AG08395 (cell line): ENCODE data around the gene TRMT2A.

ENCODE experiments used
- DNase-seq: peaks from one replicate; pipeline ENCODE4 v3.0.0; 2012; ENCODE audit warnings: mixed read lengths, low spot score

Gene TRMT2A

DNA sequence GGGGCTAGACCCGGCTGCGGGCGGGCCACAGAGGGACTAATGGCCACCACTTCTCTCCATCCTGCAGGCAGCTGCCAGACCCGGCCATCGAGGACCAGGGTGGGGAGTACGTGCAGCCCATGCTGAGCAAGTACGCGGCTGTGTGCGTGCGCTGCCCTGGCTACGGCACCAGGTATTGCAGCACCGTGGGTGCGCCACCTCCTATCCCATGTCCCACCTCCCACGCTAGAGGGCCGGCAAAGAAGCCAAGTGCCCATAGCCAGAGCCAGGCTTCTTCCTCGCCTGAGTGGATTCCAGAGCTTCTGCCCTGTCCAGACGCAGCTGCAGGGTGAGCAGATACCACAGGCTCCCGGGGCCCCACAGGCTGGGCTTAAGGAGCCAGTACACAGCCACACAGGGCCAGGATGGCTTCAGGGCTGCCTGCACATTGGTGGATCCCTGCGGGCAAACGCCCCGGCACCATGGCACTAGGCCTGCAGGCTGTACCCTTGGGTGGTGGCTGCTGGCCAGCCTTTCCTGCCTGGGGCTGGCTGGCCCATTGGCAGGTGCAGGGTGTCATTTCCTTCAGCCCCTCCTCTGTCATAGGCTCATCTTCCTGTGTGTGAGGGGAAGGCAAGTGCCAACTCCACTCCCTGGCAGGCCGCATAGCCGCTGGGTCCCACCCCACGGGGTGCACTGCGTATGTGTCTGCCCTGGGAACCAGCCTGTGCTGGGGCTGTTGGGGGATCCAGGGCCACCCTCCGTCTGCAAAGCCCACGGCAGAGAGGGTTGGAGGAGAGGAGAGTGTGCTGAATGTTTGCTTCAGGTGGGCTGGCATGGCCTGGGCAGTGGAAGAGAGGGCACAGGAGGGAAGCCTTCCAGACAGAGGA, 53.5 kb downstream of the TRMT2A start:
- DNase-seq: no peak

DNA sequence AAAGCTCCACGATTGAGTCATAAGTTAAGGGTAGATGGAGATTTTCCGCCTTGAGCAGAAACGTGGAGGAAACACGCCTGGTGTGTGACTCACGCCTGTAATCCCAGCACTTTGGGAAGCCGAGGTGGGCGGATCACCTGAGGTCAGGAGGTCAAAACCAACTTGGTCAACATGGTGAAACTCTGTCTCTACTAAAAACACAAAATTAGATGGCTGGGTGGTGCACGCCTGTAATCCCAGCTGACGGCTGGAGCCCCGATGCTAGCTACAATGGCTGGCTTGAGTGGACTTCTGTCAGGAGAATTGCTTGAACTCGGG, 54.3 kb downstream of the TRMT2A start:
- DNase-seq: no peak

DNA sequence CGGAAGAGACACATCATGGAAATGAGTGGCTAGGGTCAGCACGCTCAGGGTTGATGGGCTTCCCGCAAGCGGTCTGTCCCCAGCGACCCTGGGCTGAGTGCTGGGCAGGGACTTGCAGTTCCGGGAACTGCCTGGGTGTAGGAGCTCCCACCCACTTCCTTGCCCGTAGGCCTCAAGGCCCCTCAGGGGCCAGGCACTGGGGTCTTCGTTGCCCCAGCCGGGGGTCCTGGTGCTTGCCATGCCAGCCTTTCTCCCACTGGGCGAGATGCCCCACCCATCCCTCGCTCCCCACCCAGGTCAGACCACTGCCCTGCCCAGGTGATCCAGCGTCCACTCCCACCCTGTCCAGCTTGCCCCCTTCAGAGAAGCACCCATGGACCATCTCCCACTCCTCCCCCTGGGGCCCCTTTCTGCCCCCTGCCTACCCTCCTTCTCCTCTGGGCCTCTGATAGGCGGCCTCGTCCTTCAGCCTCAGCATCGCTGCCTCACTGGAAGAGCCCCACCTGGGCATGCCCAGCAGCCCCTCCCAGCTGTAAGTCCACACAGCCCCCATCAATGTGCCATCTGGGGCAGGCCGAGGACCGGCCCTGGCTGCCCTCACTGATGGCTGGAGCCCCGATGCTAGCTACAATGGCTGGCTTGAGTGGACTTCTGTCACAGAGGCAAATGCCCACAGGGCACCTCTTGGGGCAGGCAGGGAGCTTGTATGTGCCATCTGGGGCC, 54.8 kb downstream of the TRMT2A start:
- no peak for DNase-seq
